LNCaP clone FGC (cell line): ENCODE data around the gene DRG1.

Experiments used
- DNase-seq: peaks from one replicate; pipeline ENCODE4 v3.0.0-alpha.2; 2011; ENCODE audit warnings: low read depth
- H3K4me3 ChIP-seq: 2 replicates; pipeline ENCODE4 v1.5.1; 2011; ENCODE audit warnings: mild to moderate bottlenecking, low read depth, low read length, control low read depth
- CTCF ChIP-seq: IDR thresholded peaks from 2 replicates; pipeline ENCODE4 v1.5.1; 2012; ENCODE audit warnings: mild to moderate bottlenecking; ENCODE audit not compliant: control insufficient read depth, insufficient read depth; ENCODE audit errors: extremely low read depth

Gene DRG1

GRCh38 chr22:31440681-31441080, 41.3 kb downstream of the DRG1 start:
- no peak overlapping the region for H3K4me3 ChIP-seq
- no peak for TF ChIP-seq CTCF
- no peak for DNase-seq

GRCh38 chr22:31441652-31442051, 42.2 kb downstream of the DRG1 start:
- no peak for DNase-seq
- no peak overlapping the region for H3K4me3 ChIP-seq
- TF ChIP-seq CTCF, result no peak

- no peak for DNase-seq
- no peak for TF ChIP-seq CTCF
- no peak overlapping the region for H3K4me3 ChIP-seq
Observed at GRCh38 chr22:31442768-31443489, 43.5 kb downstream of the DRG1 start.

GRCh38 chr22:31443516-31443915, 44.1 kb downstream of the DRG1 start:
- no peak overlapping the region for H3K4me3 ChIP-seq
- no peak for DNase-seq
- no peak for TF ChIP-seq CTCF

- TF ChIP-seq CTCF, result no peak
- no peak overlapping the region for H3K4me3 ChIP-seq
- DNase-seq, result no peak
Observed at GRCh38 chr22:31445642-31446041, 46.2 kb downstream of the DRG1 start.

GRCh38 chr22:31446208-31446607, 46.8 kb downstream of the DRG1 start:
- no peak for TF ChIP-seq CTCF
- DNase-seq, result no peak
- H3K4me3 ChIP-seq, result no peak overlapping the region

- DNase-seq, result no peak
- H3K4me3 ChIP-seq, result no peak overlapping the region
- TF ChIP-seq CTCF, result no peak
Observed at GRCh38 chr22:31446767-31447166, 47.4 kb downstream of the DRG1 start.
